NCI-H460 (cell line): ENCODE measurements around the gene ARRDC2. TPM values are rescaled to one million over a fixed set of nuclear protein-coding genes. Genes with fewer than 3 reads are reported as not detected.
A peak's percentile ranks its signal among the peaks of the same experiment; 100 is the strongest.

Experiments
- DNase-seq: peaks from one replicate; pipeline ENCODE4 v3.0.0-alpha.2; 2016; ENCODE audit warnings: low read depth; ENCODE audit errors: extremely low read depth
- small RNA-seq, 2 experiments: library from RNA; depleted of rRNA; stranded (forward); fragments of <200 nt; gene quantifications; one replicate each; pipeline ENCODE3, GENCODE V24; 2014
- total RNA-seq: library from RNA; depleted of rRNA; stranded (reverse); fragments of >200 nt; shearing (Covaris generic); gene quantifications from 2 replicates; pipeline ENCODE4 v1.2.3, GENCODE V29; 2014; rRNA removed

The ARRDC2 gene
- total RNA-seq, 1 experiment from 2014 or later: 94.3 TPM

DNA sequence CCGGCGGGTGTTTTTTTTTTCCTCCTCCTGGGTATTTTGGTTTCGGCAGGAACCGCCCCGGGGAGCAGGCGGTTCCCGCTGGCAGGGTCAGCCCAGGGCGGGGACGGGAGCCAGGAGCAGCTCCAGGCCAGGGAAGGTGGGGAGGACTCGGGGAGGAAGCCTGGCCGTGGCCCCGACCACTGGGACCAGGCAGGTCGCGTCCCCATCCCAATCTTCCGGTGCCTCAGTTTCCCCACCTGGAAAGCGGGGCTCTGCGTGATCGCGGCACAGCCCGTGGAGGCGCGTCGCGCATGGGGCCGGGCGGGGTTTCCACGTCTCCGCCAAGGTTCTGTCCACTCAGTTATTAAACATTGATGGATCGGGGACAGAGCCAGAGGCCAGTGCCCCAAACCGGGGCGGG, 43.9 kb downstream of the ARRDC2 start:
- DNase-seq: no peak

- DNase-seq: no peak
These were observed 45.7 kb downstream of the ARRDC2 start for GRCh38 chr19:18053576-18054219.

DNA sequence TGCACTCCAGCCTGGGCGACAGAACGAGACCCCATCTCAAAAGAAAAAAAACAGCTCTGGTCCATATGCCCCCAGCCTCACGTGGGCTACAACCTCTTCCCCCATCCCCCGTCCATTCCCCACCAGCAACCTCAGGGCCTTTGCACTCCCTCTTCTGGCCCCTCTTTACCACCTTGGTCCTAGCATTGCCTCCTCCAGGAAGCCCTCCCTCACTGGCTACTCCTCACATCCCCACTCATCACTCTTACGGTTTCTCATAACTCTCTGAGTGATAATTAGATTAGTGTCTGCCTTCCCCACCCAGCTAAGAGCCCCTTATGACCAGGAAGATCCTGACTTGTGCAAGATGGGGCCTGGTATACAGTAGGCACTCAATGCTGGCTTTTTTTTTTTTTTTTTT, 48.0 kb downstream of the ARRDC2 start:
- no peak for DNase-seq

- DNase-seq: no peak
These were observed 49.6 kb downstream of the ARRDC2 start for GRCh38 chr19:18057557-18057956.

DNA sequence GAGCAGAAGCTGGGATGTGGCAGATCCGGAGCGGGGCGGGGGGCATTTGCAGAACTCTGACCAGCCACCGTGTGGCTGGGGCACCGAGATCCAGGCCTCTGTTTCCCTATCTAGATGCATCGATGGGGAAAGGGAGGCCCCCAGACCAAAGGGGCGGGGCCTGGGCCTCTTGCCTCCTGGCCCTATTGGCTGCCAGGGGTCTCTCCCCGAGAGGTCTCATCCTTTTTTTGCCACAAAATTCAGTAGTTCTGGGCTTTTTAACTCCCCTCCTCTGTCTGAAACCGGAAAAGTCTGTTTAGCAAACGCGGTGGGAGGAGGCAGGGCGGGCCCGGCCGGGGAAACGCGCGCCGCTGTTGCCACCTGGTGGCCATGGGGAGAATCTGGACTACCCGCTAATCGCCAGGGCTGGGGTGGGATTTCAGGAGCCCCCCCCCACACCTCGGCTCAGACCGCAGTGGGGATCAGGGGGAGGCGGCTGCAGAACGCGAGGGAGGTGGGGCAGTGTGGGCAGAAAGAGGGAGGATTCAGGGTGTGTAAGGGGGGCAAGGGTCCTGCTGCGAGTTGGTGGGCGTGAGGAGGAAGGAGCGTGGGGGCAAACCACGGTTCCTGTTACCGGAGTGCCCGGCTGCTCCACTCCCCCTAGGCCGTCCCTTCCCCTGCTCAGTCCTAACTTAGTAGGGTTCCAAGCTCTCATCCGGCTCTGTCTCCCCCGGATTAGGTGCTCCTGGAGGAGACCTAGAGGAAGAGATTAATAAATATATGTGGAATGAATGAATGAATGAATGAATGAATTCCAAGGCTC, 50.4 kb downstream of the ARRDC2 start:
- peak; percentile 59 for DNase-seq

DNA sequence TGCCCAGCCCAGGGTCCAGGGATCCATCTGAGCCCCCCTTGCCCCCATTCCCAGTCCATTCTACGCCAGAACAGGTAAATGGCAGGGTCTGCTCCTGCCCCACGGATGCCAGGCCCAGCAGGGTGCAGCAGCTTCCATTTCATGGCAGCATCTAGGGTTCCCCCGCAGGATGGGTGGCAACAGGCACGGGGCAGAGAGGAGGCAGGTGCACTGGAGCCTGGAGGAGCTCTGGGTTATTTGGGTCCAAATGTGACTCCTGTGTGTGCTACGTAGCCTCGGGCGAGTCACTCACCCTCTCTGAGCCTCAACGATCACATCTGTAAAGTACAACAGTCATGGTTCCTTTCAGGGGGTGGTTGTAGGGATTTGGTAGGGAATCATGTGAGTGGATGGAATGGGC, 51.3 kb downstream of the ARRDC2 start:
- no peak for DNase-seq

DNA sequence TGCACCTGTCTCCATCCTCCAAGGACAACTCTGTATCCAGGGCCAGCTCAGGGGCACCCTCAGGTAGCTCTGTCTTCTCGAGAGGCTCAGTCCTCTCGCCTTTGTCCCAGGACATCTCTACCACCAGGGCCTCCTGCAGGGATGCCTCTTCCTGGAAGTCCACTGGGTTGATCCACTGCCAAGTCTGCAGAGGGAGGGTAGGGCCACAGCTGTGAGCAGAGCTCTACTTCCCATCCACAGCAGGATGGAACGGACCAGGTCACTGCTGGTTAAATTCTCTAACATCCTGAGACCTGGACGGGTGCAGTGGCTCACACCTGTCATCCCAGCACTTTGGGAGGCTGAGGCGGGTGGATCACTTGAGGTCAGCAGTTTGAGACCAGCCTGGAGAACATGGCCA, 51.9 kb downstream of the ARRDC2 start:
- DNase-seq: no peak

DNA sequence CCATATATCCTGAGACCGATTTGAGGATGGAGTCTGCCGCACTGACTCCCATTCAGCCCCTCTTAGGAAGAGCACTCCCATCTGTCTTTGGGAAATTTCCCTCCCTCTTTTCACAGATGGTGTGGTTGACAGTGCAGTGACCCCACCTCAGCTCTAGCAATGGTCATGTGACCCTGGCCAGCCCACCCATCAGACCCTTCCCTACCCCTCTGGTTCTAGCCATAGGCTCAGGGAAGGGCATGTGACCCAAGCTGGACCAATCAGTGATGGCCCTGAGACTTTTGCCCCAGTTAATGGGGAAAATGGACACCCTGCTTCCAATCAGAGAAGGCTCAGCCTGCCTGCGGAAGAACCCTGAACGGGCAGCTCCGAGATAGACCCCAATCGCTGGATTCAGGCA, 52.5 kb downstream of the ARRDC2 start:
- no peak for DNase-seq

GRCh38 chr19:18062028-18062427, 54.1 kb downstream of the ARRDC2 start:
- no peak for DNase-seq

DNA sequence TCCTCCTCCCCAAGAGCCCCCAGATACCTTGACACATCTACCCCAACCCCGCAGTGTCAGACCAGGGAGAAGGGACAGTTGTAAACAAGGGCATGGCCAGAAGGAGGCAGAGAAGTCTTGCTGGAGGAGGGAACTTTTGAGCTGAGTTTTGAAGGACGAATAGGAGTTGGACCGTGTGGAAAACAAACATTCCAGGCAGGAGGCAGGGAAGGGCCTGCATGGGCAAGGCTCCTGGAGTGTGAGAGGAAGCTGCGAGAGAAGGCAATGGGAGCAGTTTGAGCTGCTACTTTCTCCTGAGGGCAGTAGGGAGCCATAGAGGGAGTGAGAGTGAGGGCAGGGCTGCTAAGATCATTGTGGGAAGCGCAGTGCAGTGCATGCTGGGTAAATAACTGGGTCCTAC, 55.5 kb downstream of the ARRDC2 start:
- peak; percentile 50 for DNase-seq

Small RNAs within 50 kb of the gene (small RNA-seq; reads per million reads assigned to genes)
- gene RNA5SP468: 0 reads per million in 2 experiments

Other genes with a start within 250 kb of the ARRDC2 start
- gene B3GNT3, start 213.0 kb upstream of the ARRDC2 start, total RNA-seq: 0.05 TPM in 1 of 2 replicates, not detected in the other
- gene INSL3, start 186.7 kb upstream of the ARRDC2 start, total RNA-seq: not detected in 2 replicates
- gene JAK3, start 160.2 kb upstream of the ARRDC2 start, total RNA-seq: 1.1 and 1.4 TPM in 2 replicates
- 1,987 and 2,181 TPM in 2 replicates for gene RPL18A, start 148.3 kb upstream of the ARRDC2 start, total RNA-seq
- gene SLC5A5, start 136.2 kb upstream of the ARRDC2 start, total RNA-seq: 0.02 TPM in 1 of 2 replicates, not detected in the other
- gene CCDC124, start 75.2 kb upstream of the ARRDC2 start, total RNA-seq: 32.3 and 45.4 TPM in 2 replicates
- 0.10 TPM in 1 of 2 replicates, not detected in the other for gene KCNN1, start 41.1 kb upstream of the ARRDC2 start, total RNA-seq
- gene IL12RB1, start 78.8 kb downstream of the ARRDC2 start, total RNA-seq: not detected in 2 replicates
- 2.1 and 3.0 TPM in 2 replicates for gene MAST3, start 89.6 kb downstream of the ARRDC2 start, total RNA-seq
- gene PIK3R2, start 145.0 kb downstream of the ARRDC2 start, total RNA-seq: 7.7 and 11.9 TPM in 2 replicates
- gene IFI30, start 165.6 kb downstream of the ARRDC2 start, total RNA-seq: 14.8 and 16.6 TPM in 2 replicates
- 7.6 and 8.1 TPM in 2 replicates for gene MPV17L2, start 185.0 kb downstream of the ARRDC2 start, total RNA-seq
- 0.84 and 1.4 TPM in 2 replicates for gene RAB3A, start 195.9 kb downstream of the ARRDC2 start, total RNA-seq
- 0.10 and 0.20 TPM in 2 replicates for gene PDE4C, start 218.3 kb downstream of the ARRDC2 start, total RNA-seq